NB4 (cell line): ENCODE measurements around the gene MMP23B.

Experiments
- MYC ChIP-seq: IDR thresholded peaks from 2 replicates; pipeline ENCODE4 v1.6.1; 2011; ENCODE audit warnings: low read depth, low read length
- POLR2A ChIP-seq: IDR thresholded peaks from 2 replicates; pipeline ENCODE4 v1.6.1; 2011; ENCODE audit warnings: mild to moderate bottlenecking; ENCODE audit not compliant: insufficient read length; ENCODE audit errors: extremely low read depth
- TF ChIP-seq, protein P1 (sequence below): IDR thresholded peaks from one replicate; pipeline ENCODE4 v1.5.1; 2012; ENCODE audit warnings: low read depth, low read length

DNA sequence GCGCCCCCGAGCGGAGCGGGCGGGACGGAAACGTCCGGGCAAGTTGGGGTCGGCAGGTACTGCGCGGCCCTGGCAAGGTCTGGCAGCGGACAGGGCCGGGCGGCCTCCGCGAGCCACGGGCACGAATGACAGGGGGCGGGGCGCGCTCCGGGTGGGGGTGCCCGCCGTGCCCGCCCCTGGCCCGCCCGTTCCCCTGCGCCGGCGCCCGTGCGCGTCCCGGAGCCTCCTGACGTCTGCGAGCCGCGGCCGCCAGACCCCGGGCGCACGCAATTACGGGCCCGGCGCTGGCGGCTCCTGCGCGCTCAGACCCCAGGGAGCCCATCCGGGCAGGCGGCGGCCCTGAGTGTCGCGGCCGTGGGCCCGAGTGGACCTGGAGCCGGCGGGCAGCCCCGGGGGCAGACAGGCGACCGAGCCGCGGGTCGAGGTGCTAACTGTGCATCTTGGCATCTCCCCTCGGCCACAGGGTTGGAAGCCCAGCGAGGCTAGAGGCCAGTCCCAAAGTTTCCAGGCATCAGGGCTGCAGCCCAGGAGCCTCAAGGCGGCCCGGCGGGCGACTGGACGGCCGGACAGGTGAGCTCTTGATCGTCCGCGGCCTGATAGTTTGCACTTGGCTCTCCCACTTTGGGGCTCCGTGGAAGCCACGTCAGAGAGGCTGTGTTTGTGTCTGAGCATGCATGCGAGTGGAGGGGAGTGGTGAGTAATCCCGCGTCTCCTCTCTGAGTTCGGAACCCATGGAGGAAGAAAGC, 15.8 kb upstream of the MMP23B start:
- TF ChIP-seq, protein P1, sequence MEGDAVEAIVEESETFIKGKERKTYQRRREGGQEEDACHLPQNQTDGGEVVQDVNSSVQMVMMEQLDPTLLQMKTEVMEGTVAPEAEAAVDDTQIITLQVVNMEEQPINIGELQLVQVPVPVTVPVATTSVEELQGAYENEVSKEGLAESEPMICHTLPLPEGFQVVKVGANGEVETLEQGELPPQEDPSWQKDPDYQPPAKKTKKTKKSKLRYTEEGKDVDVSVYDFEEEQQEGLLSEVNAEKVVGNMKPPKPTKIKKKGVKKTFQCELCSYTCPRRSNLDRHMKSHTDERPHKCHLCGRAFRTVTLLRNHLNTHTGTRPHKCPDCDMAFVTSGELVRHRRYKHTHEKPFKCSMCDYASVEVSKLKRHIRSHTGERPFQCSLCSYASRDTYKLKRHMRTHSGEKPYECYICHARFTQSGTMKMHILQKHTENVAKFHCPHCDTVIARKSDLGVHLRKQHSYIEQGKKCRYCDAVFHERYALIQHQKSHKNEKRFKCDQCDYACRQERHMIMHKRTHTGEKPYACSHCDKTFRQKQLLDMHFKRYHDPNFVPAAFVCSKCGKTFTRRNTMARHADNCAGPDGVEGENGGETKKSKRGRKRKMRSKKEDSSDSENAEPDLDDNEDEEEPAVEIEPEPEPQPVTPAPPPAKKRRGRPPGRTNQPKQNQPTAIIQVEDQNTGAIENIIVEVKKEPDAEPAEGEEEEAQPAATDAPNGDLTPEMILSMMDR = no peak
- no peak for TF ChIP-seq POLR2A
- TF ChIP-seq MYC = no peak
